Activated CD4-positive, alpha-beta memory T cell treated with anti-CD3 and anti-CD28 coated beads for 36 hours (primary cell): ENCODE measurements around the gene SGMS1. TPM values are rescaled to one million over a fixed set of nuclear protein-coding genes. Genes with fewer than 3 reads are reported as not detected.
"Not testable (repeated sequence)": the region's sequence is repeated elsewhere in the genome, so short reads cannot be mapped to it uniquely, and the experiment has no call there.

Experiments
- CTCF ChIA-PET: fragments of 350-600 bp; sonication (Branson Sonifier 250); formaldehyde crosslinking; loops from one replicate; lab custom pipeline; 2021; ENCODE audit warnings: antibody characterized with exemption, inconsistent platforms; lab: Charles Lee
- POLR2A ChIA-PET: fragments of 350-600 bp; sonication (Branson Sonifier 250); formaldehyde crosslinking; loops from one replicate; lab custom pipeline; 2021; ENCODE audit warnings: antibody characterized with exemption; lab: Charles Lee
- DNase-seq: peaks from one replicate; pipeline ENCODE4 v3.0.0-alpha.2; 2020
- H3K27ac Mint-ChIP-seq: one replicate; pipeline ENCODE4 v1.8.0; 2021; ENCODE audit warnings: mixed read lengths
- H3K27me3 Mint-ChIP-seq: one replicate; pipeline ENCODE4 v1.8.0; 2021; ENCODE audit warnings: mixed read lengths
- H3K36me3 Mint-ChIP-seq: one replicate; pipeline ENCODE4 v1.8.0; 2021; ENCODE audit warnings: mixed read lengths
- H3K4me1 Mint-ChIP-seq: one replicate; pipeline ENCODE4 v1.8.0; 2021; ENCODE audit warnings: low read depth, mixed read lengths
- H3K4me3 Mint-ChIP-seq: one replicate; pipeline ENCODE4 v1.8.0; 2021; ENCODE audit warnings: mild to moderate bottlenecking, mixed read lengths
- H3K9me3 Mint-ChIP-seq: one replicate; pipeline ENCODE4 v1.8.0; 2021; ENCODE audit warnings: mixed read lengths
- intact Hi-C: fragments of 100-400 bp; cut with micrococcal nuclease; formaldehyde crosslinking; loops from one replicate; pipeline ENCODE4 v1.15.1; 2023
- total RNA-seq, 2 experiments: library from RNA; stranded (reverse); gene quantifications; one replicate each; pipeline ENCODE4 v1.2.3, GENCODE V29; 2021

SGMS1 gene
- total RNA-seq, 2 experiments from 2014 or later, result 6.8 to 7.2 TPM

DNA sequence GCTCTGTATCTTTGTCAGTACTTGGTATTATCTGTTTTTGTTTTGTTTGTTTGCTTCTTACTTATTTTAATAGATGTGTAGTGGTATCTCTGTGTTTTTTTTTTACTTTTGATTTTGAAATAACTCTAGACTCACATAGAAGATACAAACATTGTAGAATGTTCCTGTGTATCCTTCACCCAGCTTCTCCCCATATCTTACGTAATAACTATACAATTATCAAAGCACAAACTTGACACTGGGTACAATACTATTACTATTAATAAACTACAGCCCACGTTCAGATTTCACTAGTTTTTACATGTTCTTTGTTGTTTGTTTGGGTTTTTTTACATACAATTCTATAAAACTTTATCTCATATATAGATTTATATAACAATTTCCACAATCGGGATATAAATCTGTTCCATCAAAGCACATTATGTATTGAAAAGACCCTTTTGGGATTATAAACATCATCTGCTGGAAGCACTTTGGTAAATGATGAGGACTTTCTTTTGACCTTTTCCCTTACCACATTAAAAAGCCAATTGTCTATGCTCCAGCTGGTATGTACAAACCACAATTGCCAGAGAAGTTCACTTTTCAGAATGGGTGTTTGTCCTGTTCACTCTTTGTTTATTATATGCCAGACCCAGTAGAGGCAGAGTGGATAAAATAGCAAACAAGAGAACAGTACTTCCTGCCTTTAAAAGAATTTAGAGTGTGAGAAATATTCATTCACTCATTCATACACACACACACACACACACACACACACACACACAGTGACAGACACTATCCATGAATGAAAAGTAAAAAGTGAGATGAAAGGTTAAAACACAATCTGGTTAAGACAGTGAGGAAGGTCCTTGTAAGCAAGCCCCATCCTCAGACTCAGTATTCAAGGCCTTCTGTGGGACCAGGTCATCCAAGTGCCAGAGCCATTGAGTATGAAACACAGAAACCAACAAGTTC, 113.0 kb downstream of the SGMS1 start:
- peaks cover 5% of the 10 kb centered on the region for H3K27me3 Mint-ChIP-seq
- peaks cover 74% of the 10 kb centered on the region for H3K4me1 Mint-ChIP-seq
- ChIA-PET POLR2A (no interaction called here), CTCF (no interaction called here)
- intact Hi-C loops, result no loop called here
- peaks cover under 1% of the 10 kb centered on the region for H3K36me3 Mint-ChIP-seq
- no peak overlapping the region for H3K4me3 Mint-ChIP-seq
- no peaks in the 10 kb centered on the region for H3K9me3 Mint-ChIP-seq
- DNase-seq, result no peak
- no peak overlapping the region for H3K27ac Mint-ChIP-seq

DNA sequence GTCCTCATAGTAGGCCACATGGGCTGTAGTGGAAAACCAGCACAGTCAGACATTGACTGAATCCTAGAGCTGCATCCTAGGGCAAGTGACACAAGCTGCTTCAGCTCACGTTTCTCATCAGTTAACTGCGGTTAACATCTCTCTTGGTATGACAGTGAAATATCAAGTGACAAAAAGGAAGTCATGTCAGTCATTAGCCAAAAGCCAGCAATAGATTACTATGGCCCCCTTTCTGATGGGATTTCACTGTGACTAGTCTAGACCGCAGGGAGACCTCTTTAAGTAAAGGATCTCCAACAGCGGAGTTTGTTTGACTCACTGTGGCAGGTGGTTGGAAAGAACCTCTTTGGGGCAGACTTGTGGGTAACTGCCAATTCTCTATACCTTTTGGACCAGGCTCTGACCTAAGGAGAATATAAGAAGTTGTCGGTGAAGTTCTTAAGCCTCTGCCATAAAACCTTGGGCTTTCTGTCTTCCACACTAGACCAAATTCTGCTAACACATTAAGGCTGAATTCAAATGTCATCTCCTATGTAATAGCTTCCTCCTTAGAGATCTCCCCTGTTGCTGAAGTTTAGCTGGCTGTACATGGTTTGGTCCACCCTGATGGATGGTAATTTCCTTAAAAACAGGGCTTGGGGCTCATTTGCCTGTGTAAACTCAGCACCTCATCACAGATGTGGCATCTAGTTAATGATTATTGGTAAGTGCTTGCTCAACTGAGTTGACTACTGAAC, 115.3 kb downstream of the SGMS1 start:
- CTCF ChIA-PET, result interaction anchor here (0.7 to 2.3 kb wide), 4 partner anchors 33 to 129 kb away, joined by 3 to 11 read pairs (median 3); no protein-coding TSS in a partner anchor
- Mint-ChIP-seq H3K9me3 (no peaks in the 10 kb centered on the region), H3K36me3 (no peaks in the 10 kb centered on the region), H3K4me3 (no peak overlapping the region), H3K27ac (no peak overlapping the region), H3K27me3 (peaks cover 5% of the 10 kb centered on the region), H3K4me1 (peaks cover 68% of the 10 kb centered on the region)
- DNase-seq, result peak; percentile 79
- POLR2A ChIA-PET, result interaction anchor here (1.0 to 2.5 kb wide), 7 partner anchors 27 to 128 kb away, joined by 3 to 12 read pairs (median 4); no protein-coding TSS in a partner anchor
- intact Hi-C loops, result loop anchor here (1.0 kb wide), 7 partner anchors 11 to 129 kb away; no protein-coding TSS in a partner anchor

DNA sequence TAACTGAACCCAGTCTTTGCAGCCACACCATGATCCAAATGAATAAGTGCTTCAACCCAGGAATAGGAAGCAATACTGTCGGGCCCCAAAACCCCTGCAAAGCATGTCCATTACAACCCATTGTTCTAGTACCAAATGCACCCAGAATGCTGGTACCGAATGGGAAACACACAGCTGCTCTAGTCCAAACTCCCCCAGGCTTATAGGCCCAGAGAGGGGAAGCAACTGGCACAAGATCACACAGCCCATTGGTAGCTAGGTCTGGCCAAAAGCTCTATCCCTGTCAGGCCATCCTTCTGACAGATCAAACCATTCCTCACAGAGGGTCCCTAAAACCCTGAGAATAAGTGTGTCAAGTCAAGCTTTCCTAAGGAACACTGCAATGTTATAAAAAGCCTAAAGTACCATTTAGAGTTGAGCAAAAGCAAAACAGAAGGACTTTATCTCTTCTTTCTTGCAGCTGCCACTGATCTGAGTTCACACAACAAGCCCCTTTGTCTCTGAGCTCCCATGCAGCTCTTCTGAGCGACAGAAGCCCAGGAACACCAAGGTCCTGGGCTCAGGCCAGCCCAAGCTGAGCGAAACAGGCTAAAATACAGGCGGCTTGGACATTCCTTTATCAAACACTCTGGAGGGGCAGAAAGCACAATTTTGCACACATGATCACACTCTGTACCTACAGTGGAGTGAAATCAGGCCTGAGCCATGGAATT, 116.7 kb downstream of the SGMS1 start:
- Mint-ChIP-seq H3K27ac (no peak overlapping the region), H3K4me3 (no peak overlapping the region), H3K9me3 (no peaks in the 10 kb centered on the region), H3K36me3 (no peaks in the 10 kb centered on the region), H3K27me3 (peaks cover 5% of the 10 kb centered on the region), H3K4me1 (peaks cover 68% of the 10 kb centered on the region)
- ChIA-PET POLR2A (interaction anchor here (0.7 to 2.5 kb wide), 5 partner anchors 74 to 130 kb away, joined by 3 to 12 read pairs (median 4); no protein-coding TSS in a partner anchor), CTCF (interaction anchor here (0.7 to 2.3 kb wide), 4 partner anchors 11 to 139 kb away, joined by 3 to 11 read pairs (median 4); no protein-coding TSS in a partner anchor)
- DNase-seq, result no peak
- intact Hi-C loops, result no loop called here

DNA sequence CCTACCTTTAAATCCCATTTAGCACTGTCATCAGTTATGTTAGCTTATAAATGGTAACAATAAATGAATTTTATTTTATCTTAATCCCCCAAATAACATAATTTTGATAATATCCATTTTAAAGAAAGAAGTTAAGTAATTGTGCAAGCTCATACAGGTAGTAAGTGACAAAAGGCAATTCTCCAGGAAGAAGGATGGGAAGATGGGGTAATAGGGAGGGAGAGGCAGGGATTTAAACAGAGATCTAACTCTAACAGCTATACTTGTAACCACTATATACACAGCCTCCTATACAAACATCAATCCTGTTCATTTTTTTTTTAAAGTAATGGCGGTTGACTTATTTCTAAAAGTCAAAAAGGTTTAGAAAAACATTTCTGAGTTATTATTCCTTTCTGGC, 119.4 kb downstream of the SGMS1 start:
- Mint-ChIP-seq H3K4me1 (peaks cover 57% of the 10 kb centered on the region), H3K4me3 (no peak overlapping the region), H3K27me3 (peaks cover 4% of the 10 kb centered on the region), H3K36me3 (peaks cover 7% of the 10 kb centered on the region), H3K27ac (no peak overlapping the region), H3K9me3 (no peaks in the 10 kb centered on the region)
- DNase-seq, result no peak
- CTCF ChIA-PET, result interaction anchor here (1.1 kb wide), 1 partner anchor 18 kb away, joined by 3 read pairs; no protein-coding TSS in a partner anchor
- intact Hi-C loops, result no loop called here
- POLR2A ChIA-PET, result no interaction called here

DNA sequence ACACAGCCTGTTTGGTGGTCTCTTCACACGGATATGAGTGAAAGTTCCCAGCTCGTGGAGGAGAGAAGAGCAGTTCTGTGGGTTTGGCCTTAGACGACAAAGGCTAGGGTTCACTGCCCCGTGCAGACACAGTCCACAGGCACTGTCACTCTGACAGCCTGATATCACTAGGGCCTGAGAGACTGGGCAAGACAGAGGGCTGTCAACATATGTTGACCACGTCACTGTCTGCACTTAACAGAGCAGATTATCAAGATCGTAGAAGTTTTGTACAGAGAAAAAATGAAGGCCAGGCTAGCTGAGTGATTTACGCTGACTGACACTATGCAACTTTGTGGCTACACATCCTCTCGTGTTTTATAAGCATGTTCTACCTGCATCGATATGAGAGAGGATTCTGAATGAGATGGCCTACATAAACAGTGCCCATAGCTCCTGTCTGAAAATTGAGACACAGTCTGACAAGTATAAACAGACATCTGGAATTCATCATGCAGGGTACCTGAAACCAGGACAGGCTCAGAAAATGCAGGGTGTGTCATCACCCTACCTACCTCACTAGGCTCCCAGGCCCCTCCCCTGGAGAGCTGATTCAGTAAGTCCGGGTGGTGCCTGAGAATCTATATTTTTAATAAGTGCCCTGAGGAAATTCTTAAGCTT, 120.0 kb downstream of the SGMS1 start:
- Mint-ChIP-seq H3K9me3 (no peaks in the 10 kb centered on the region), H3K27me3 (peaks cover 2% of the 10 kb centered on the region), H3K4me1 (peaks cover 51% of the 10 kb centered on the region), H3K36me3 (peaks cover 7% of the 10 kb centered on the region), H3K4me3 (no peak overlapping the region), H3K27ac (no peak overlapping the region)
- peak; percentile 26 for DNase-seq
- POLR2A ChIA-PET, result interaction anchor here (1.3 kb wide), 1 partner anchor 72 kb away, joined by 3 read pairs; no protein-coding TSS in a partner anchor
- intact Hi-C loops, result no loop called here
- CTCF ChIA-PET, result interaction anchor here (1.1 kb wide), 1 partner anchor 19 kb away, joined by 3 read pairs; no protein-coding TSS in a partner anchor

DNA sequence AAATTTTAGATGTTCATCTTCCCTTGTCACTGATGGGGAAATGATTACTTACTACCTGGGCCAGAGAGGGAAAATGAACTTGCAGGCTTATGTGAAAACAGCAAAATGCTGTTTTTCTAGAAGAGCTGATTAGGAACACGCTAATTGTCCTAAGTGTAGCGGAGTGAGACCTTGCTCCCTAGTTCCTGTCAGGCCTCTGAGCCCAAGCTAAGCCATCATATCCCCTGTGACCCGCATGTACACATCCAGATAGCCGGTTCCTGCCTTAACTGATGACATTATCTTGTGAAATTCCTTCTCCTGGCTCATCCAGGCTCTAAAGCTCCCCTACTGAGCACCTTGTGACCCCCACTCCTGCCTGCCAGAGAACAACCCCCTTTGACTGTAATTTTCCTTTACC, 120.6 kb downstream of the SGMS1 start:
- H3K9me3 Mint-ChIP-seq, DNase-seq, intact Hi-C loops, H3K27me3 Mint-ChIP-seq, H3K4me3 Mint-ChIP-seq, H3K27ac Mint-ChIP-seq: not testable (repeated sequence)
- ChIA-PET POLR2A (interaction anchor here (1.3 kb wide), 1 partner anchor 72 kb away, joined by 3 read pairs; no protein-coding TSS in a partner anchor), CTCF (interaction anchor here (1.2 kb wide), 1 partner anchor 279 kb away, joined by 3 read pairs; no protein-coding TSS in a partner anchor)
- peaks cover 10% of the 10 kb centered on the region for H3K36me3 Mint-ChIP-seq
- H3K4me1 Mint-ChIP-seq, result peaks cover 51% of the 10 kb centered on the region

DNA sequence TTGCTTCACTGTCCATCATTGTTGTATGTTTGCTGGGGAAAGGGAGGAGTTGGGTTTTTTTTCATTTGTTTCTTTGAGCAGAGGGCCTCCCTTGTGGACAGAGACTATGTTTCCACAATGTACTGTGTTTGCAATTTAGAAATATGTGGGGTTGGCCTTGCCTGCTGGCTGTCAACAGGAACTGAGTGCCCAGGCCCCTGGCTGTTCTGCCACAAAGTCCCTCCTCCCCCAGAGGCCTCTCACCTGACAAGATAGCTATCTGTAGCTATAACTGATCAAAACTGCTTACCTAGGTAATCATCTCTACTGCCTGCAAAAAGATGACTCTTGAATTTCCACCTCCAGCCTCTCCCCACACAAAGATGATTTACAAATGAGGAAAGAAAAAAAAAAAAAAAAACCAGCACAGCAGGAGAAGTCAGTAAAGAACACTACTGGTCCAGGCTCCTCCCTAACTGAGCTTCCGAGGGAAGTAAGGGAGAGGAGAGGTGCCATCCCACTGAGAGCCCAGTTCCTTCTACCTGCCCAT, 121.8 kb downstream of the SGMS1 start:
- Mint-ChIP-seq H3K9me3 (no peaks in the 10 kb centered on the region), H3K4me3 (no peak overlapping the region), H3K27ac (peak overlapping the region; percentile 45), H3K27me3 (peaks cover 2% of the 10 kb centered on the region), H3K4me1 (peaks cover 51% of the 10 kb centered on the region), H3K36me3 (peaks cover 14% of the 10 kb centered on the region)
- DNase-seq, result peak; percentile 25
- ChIA-PET POLR2A (interaction anchor here (1.0 kb wide), 1 partner anchor 10 kb away, joined by 3 read pairs; no protein-coding TSS in a partner anchor), CTCF (interaction anchor here (0.7 to 1.2 kb wide), 2 partner anchors 113 to 278 kb away, joined by 3 read pairs; no protein-coding TSS in a partner anchor)
- intact Hi-C loops, result no loop called here

DNA sequence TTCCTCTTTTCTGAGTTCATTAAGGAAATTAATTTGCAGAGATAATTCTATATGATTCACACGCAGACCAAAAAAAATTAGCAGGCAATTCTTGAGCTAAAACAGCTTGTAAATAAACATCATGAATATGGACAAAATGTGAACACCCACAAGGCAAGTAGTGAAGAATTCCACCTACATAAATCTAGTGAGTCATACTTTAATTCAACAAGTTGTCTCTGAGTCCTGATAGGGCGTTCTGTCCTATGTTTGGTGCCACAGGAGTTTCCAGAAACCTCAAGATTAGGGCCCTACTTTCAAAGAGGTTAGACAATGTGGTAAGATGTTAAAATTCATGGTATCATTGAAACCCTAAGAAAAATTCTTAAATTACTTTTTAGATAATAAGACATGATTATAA, 122.3 kb downstream of the SGMS1 start:
- intact Hi-C loops, result no loop called here
- CTCF ChIA-PET, result interaction anchor here (0.7 kb wide), 1 partner anchor 113 kb away, joined by 3 read pairs; no protein-coding TSS in a partner anchor
- Mint-ChIP-seq H3K4me3 (no peak overlapping the region), H3K4me1 (peaks cover 55% of the 10 kb centered on the region), H3K36me3 (peaks cover 16% of the 10 kb centered on the region), H3K27me3 (peaks cover 2% of the 10 kb centered on the region), H3K9me3 (no peaks in the 10 kb centered on the region), H3K27ac (no peak overlapping the region)
- POLR2A ChIA-PET, result no interaction called here
- no peak for DNase-seq

DNA sequence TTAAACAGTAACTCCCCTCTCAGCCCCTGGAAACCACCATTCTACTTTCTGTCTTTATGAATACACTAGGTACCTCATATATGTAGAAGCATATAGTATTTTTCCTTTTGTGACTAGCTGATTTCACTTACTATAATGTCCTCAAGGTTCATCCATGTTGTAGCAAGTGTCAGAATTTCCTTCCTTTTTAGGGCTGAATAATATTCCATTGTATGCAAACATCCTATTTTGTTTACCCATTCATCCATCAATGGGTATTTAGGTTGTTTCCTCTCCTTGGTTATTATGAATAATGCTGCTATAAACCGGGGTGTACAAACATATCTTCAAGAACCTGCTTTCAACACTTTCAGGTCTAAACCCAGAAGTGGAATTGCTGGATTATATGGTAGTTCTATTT, 125.3 kb downstream of the SGMS1 start:
- POLR2A ChIA-PET, result no interaction called here
- Mint-ChIP-seq H3K4me3 (no peak overlapping the region), H3K9me3 (peaks cover 3% of the 10 kb centered on the region), H3K36me3 (peaks cover 24% of the 10 kb centered on the region), H3K27ac (no peak overlapping the region), H3K27me3 (no peaks in the 10 kb centered on the region), H3K4me1 (peaks cover 47% of the 10 kb centered on the region)
- no peak for DNase-seq
- CTCF ChIA-PET, result interaction anchor here (0.6 kb wide), 1 partner anchor 533 kb away, joined by 3 read pairs; no protein-coding TSS in a partner anchor
- intact Hi-C loops, result loop anchor here (1.0 to 2.0 kb wide), 2 partner anchors 67 to 102 kb away; no protein-coding TSS in a partner anchor

DNA sequence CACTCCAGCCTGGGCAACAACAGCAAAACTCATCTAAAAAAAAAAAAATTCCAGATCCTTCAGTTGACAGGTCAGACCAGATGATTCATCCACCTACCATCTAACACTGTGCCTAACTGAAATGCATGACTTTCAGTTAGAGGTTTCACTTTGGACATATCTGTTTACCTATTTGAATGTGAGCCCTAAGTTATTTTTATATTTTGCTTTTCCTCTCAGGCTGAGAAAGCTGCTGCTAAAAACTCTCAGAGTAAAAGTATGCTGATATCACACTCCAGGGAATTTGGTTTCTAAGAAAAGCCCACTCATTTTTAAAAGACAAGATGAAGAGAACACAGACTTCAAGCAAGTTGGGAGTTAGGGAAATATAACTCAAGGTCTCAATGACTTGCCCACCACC, 126.0 kb downstream of the SGMS1 start:
- Mint-ChIP-seq H3K4me1 (peaks cover 40% of the 10 kb centered on the region), H3K4me3 (no peak overlapping the region), H3K36me3 (peaks cover 30% of the 10 kb centered on the region), H3K27me3 (no peaks in the 10 kb centered on the region), H3K9me3 (peaks cover 3% of the 10 kb centered on the region), H3K27ac (peak overlapping the region; percentile 57)
- CTCF ChIA-PET, result no interaction called here
- no peak for DNase-seq
- intact Hi-C loops, result loop anchor here (1.0 to 2.0 kb wide), 3 partner anchors 11 to 101 kb away; no protein-coding TSS in a partner anchor
- POLR2A ChIA-PET, result no interaction called here
